HepG2 (cell line): ENCODE measurements around the gene TANC1. TPM values are rescaled to one million over a fixed set of nuclear protein-coding genes. Genes with fewer than 3 reads are reported as not detected.
A peak's percentile ranks its signal among the peaks of the same experiment; 100 is the strongest.

Source experiments
- CHD2 ChIP-seq: IDR thresholded peaks from 2 replicates; pipeline ENCODE4 v1.6.1; 2011; ENCODE audit warnings: low read depth, low read length, improper control_type of control experiment
- LCORL ChIP-seq, 2 experiments: fragments of 450-650 bp in 1 of 2; sonication (generic) in 1 of 2; formaldehyde crosslinking in 1 of 2; IDR thresholded peaks; 2 replicates each; pipeline versions ENCODE4 v1.5.0 to v1.6.1; 2017 to 2020; ENCODE audit warnings: antibody characterized with exemption in 1 of 2, missing genetic modification reagents in 1 of 2
- SIX1 ChIP-seq: sonication (generic); formaldehyde crosslinking; IDR thresholded peaks from 2 replicates; pipeline ENCODE4 v1.4.0; 2020; ENCODE audit warnings: missing genetic modification reagents, borderline replicate concordance
- ZBTB40 ChIP-seq, 2 experiments: fragments of 450-650 bp in 1 of 2; sonication (generic) in 1 of 2; formaldehyde crosslinking in 1 of 2; IDR thresholded peaks; 2 replicates each; pipeline versions ENCODE4 v1.6.1 to v1.8.0; 2016 to 2022; ENCODE audit warnings: antibody characterized with exemption in 1 of 2, mild to moderate bottlenecking in 1 of 2, missing genetic modification reagents in 1 of 2
- ZNF282 ChIP-seq: fragments of 450-650 bp; IDR thresholded peaks from 2 replicates; pipeline ENCODE4 v1.6.1; 2018; ENCODE audit not compliant: partially characterized antibody
- ZNF407 ChIP-seq: sonication (generic); formaldehyde crosslinking; IDR thresholded peaks from one replicate; pipeline ENCODE4 v1.5.1; 2020; ENCODE audit warnings: mild to moderate bottlenecking, missing genetic modification reagents; ENCODE audit errors: not compliant biosample characterization
- polyA plus RNA-seq, 8 experiments: library from polyadenylated mRNA; depleted of rRNA in 3 of 8; stranded (reverse) in 7 of 8; unstranded in 1 of 8; fragments of >200 nt; fragmentation: Illumina TruSeq in 4 of 8; extraction: Trizol in 4 of 8; gene quantifications; 2 replicates each; pipeline versions ENCODE4 v1.2.1 to v1.2.3, GENCODE V29; 2011 to 2016; ENCODE audit warnings: low read depth in 4 of 8, missing spikeins in 1 of 8, mixed read lengths in 1 of 8; ENCODE audit not compliant: insufficient read depth in 1 of 8
- total RNA-seq, 5 experiments: library from RNA; depleted of rRNA; stranded (reverse); fragments of >200 nt; fragmentation: Illumina TruSeq; extraction: Trizol; gene quantifications; 2 replicates each; pipeline ENCODE4 v1.2.3, GENCODE V29; 2016; ENCODE audit warnings: low read depth in 1 of 5
- TF ChIP-seq, protein P1 (sequence below): sonication (generic); formaldehyde crosslinking; IDR thresholded peaks from 2 replicates; pipeline ENCODE4 v1.4.0; 2020; ENCODE audit warnings: missing genetic modification reagents, low read depth, mild to moderate bottlenecking, borderline replicate concordance

Gene TANC1
- total and polyA plus RNA-seq, 2 of the 13 experiments (the other 11 are each of a cell fraction or from before 2014, with no cell fraction given), result 2.3 to 5.6 TPM

- TF ChIP-seq ZNF407 (CRISPR knock-in tag), result no peak
- no peak for TF ChIP-seq CHD2
- no peak for TF ChIP-seq ZNF282
- no peak for TF ChIP-seq SIX1 (CRISPR knock-in tag)
- no peak for TF ChIP-seq ZBTB40 (IDR thresholded peaks at IDR 0.05)
- TF ChIP-seq ZBTB40 (CRISPR knock-in tag; IDR thresholded peaks at IDR 0.05), result no peak
- TF ChIP-seq, protein P1, sequence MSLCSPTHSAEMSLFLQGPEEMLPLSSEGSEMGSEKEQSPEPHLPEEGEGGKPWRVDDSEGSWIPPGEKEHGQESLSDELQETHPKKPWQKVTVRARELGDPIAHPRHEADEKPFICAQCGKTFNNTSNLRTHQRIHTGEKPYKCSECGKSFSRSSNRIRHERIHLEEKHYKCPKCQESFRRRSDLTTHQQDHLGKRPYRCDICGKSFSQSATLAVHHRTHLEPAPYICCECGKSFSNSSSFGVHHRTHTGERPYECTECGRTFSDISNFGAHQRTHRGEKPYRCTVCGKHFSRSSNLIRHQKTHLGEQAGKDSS, result no peak
- TF ChIP-seq LCORL (IDR thresholded peaks at IDR 0.05), result 0 out of 2 replicates have a peak, but pooled peaks have one; percentile 34
- TF ChIP-seq LCORL (CRISPR knock-in tag; IDR thresholded peaks at IDR 0.05), result 0 out of 2 replicates have a peak, but pooled peaks have one; percentile 48
Observed at GRCh38 chr2:158948964-158949699, 19.3 kb upstream of the TANC1 start (continued).
